Liver (tissue), 9 donors: Measurements from ENCODE around the gene CLCN7. TPM values are rescaled to one million over a fixed set of nuclear protein-coding genes. Genes with fewer than 3 reads are reported as not detected.

Source experiments
- DNase-seq: peaks from one replicate; pipeline ENCODE4 v3.0.0-alpha.2; 2017; ENCODE audit warnings: low spot score
- H3K27ac ChIP-seq, 2 donors: one replicate each; pipeline ENCODE4 v1.7.0; 2013; ENCODE audit warnings: inconsistent platforms in 2 of 2, low read length in 2 of 2, control low read depth in 1 of 2, low read depth in 1 of 2, mild to moderate bottlenecking in 1 of 2
- H3K27me3 ChIP-seq, 4 donors: one replicate each; pipeline versions ENCODE4 v1.6.1 to v1.7.0; 2013; ENCODE audit warnings: low read length in 3 of 4, inconsistent platforms in 1 of 4, mild to moderate bottlenecking in 1 of 4, moderate library complexity in 1 of 4; ENCODE audit not compliant: control insufficient read depth in 4 of 4, insufficient read depth in 4 of 4
- H3K36me3 ChIP-seq, 4 donors: one replicate each; pipeline versions ENCODE4 v1.6.1 to v1.7.0; 2013; ENCODE audit warnings: low read length in 3 of 4, mild to moderate bottlenecking in 3 of 4, low read depth in 1 of 4, moderate library complexity in 1 of 4; ENCODE audit not compliant: control insufficient read depth in 4 of 4, insufficient read depth in 3 of 4
- H3K4me1 ChIP-seq, 4 donors: one replicate each; pipeline versions ENCODE4 v1.6.1 to v1.7.0; 2013; ENCODE audit warnings: low read length in 3 of 4, mild to moderate bottlenecking in 3 of 4, moderate library complexity in 1 of 4; ENCODE audit not compliant: control insufficient read depth in 4 of 4, insufficient read depth in 4 of 4
- H3K4me3 ChIP-seq, 3 donors: one replicate each; pipeline versions ENCODE4 v1.6.1 to v1.7.0; 2013; ENCODE audit warnings: low read length in 3 of 3, control low read depth in 1 of 3, low read depth in 1 of 3, mild to moderate bottlenecking in 1 of 3
- H3K9ac ChIP-seq, 2 donors: one replicate each; pipeline ENCODE4 v1.7.0; 2013; ENCODE audit warnings: low read length in 2 of 2, mild to moderate bottlenecking in 2 of 2, moderate library complexity in 2 of 2, control low read depth in 1 of 2, low read depth in 1 of 2
- H3K9me3 ChIP-seq, 4 donors: one replicate each; pipeline versions ENCODE4 v1.6.1 to v1.7.0; 2013; ENCODE audit warnings: low read length in 3 of 4; ENCODE audit not compliant: control insufficient read depth in 4 of 4
- ATF3 ChIP-seq: IDR thresholded peaks from 2 replicates; pipeline ENCODE4 v1.6.1; 2016; ENCODE audit warnings: antibody characterized with exemption
- EGR1 ChIP-seq, 2 donors: IDR thresholded peaks; 2 replicates each; pipeline ENCODE4 v1.6.1; 2016 to 2018; ENCODE audit warnings: antibody characterized with exemption in 2 of 2, low read depth in 2 of 2
- FOXA1 ChIP-seq: IDR thresholded peaks from 2 replicates; pipeline ENCODE4 v1.6.1; 2016; ENCODE audit warnings: antibody characterized with exemption
- FOXA2 ChIP-seq: IDR thresholded peaks from 2 replicates; pipeline ENCODE4 v1.6.1; 2016; ENCODE audit warnings: antibody characterized with exemption
- GABPA ChIP-seq, 2 donors: IDR thresholded peaks in 1 of 2; conservative IDR thresholded peaks in 1 of 2; 2 replicates each; pipeline ENCODE4 v1.6.1; 2016; ENCODE audit warnings: antibody characterized with exemption in 2 of 2, mild to moderate bottlenecking in 1 of 2, moderate library complexity in 1 of 2
- HNF4A ChIP-seq, 2 donors: conservative IDR thresholded peaks; 2 replicates each; pipeline ENCODE4 v1.6.1; 2016; ENCODE audit warnings: antibody characterized with exemption in 2 of 2, mild to moderate bottlenecking in 2 of 2
- HNF4G ChIP-seq: IDR thresholded peaks from 2 replicates; pipeline ENCODE4 v1.6.1; 2016; ENCODE audit warnings: antibody characterized with exemption
- MAX ChIP-seq: IDR thresholded peaks from 2 replicates; pipeline ENCODE4 v1.6.1; 2016; ENCODE audit warnings: antibody characterized with exemption
- NR2F2 ChIP-seq: IDR thresholded peaks from 2 replicates; pipeline ENCODE4 v1.6.1; 2016; ENCODE audit warnings: antibody characterized with exemption
- RAD21 ChIP-seq, 2 donors: IDR thresholded peaks; 2 replicates each; pipeline ENCODE4 v1.6.1; 2016; ENCODE audit warnings: antibody characterized with exemption in 2 of 2, mild to moderate bottlenecking in 2 of 2
- REST ChIP-seq: IDR thresholded peaks from 2 replicates; pipeline ENCODE4 v1.6.1; 2016; ENCODE audit warnings: antibody characterized with exemption, mild to moderate bottlenecking
- RXRA ChIP-seq, 2 donors: IDR thresholded peaks; 2 replicates each; pipeline ENCODE4 v1.6.1; 2017 to 2018; ENCODE audit warnings: antibody characterized with exemption in 2 of 2, mild to moderate bottlenecking in 1 of 2
- SP1 ChIP-seq: IDR thresholded peaks from 2 replicates; pipeline ENCODE4 v1.6.1; 2018; ENCODE audit warnings: antibody characterized with exemption, mild to moderate bottlenecking
- TAF1 ChIP-seq: conservative IDR thresholded peaks from 2 replicates; pipeline ENCODE4 v1.6.1; 2016; ENCODE audit warnings: antibody characterized with exemption, mild to moderate bottlenecking
- YY1 ChIP-seq: IDR thresholded peaks from 2 replicates; pipeline ENCODE4 v1.6.1; 2016; ENCODE audit warnings: antibody characterized with exemption, mild to moderate bottlenecking
- ZBTB33 ChIP-seq: IDR thresholded peaks from 2 replicates; pipeline ENCODE4 v1.6.1; 2016; ENCODE audit warnings: antibody characterized with exemption
- WGBS: extraction: QIAGEN DNeasy Blood & Tissue Kit; methylation state at CpG from one replicate; pipeline ENCODE4 v1.1.7; 2013; 5-methylcytosine and 5-hydroxymethylcytosine counted together
- polyA plus RNA-seq, 2 donors: library from polyadenylated mRNA; stranded (reverse) in 1 of 2; unstranded in 1 of 2; fragments of 200-250 nt in 1 of 2; fragments of >200 nt in 1 of 2; fragmentation: Nextera tagmentation in 1 of 2; extraction: Ambion mirVana in 1 of 2; gene quantifications; one replicate each; pipeline versions ENCODE4 v1.2.1 to v1.2.3, GENCODE V29; 2013 to 2015
- total RNA-seq, 2 donors: library from RNA; depleted of rRNA; stranded (reverse); fragments of >200 nt; gene quantifications; one replicate each; pipeline ENCODE4 v1.2.3, GENCODE V29; 2014
- donor health status: healthy.
- donor health status: healthy.
- donor health status: healthy.
- donor health status: healthy.
- donor health status: healthy.

Gene CLCN7
- total and polyA plus RNA-seq, 4 donors, result 13.9 to 36.2 (median 30.2) TPM

- H3K36me3 ChIP-seq, result peaks cover 0 to 11% (median 6%) of the 10 kb centered on the region in 4 donors
- WGBS, result 91% methylated on average over 12 of the region's 12 CpGs
- H3K9ac ChIP-seq, result no peak overlapping the region
- DNase-seq, result no peak
- H3K4me1 ChIP-seq, result peaks cover 9 to 22% (median 16%) of the 10 kb centered on the region in 4 donors
- no peaks in the 10 kb centered on the region for H3K27me3 ChIP-seq
- H3K27ac ChIP-seq, result no peak overlapping the region
- no peak for TF ChIP-seq RXRA (IDR thresholded peaks at IDR 0.05)
- no peak for TF ChIP-seq NR2F2
- TF ChIP-seq ZBTB33, result no peak
- TF ChIP-seq GABPA (IDR thresholded peaks at IDR 0.05 in 1 of 2, conservative IDR thresholded peaks at IDR 0.05 in 1 of 2), result no peak
- TF ChIP-seq FOXA1, result no peak
- no peak for TF ChIP-seq SP1
- no peak for TF ChIP-seq HNF4G
- no peak for TF ChIP-seq MAX
- TF ChIP-seq ATF3, result no peak
- TF ChIP-seq YY1, result no peak
- no peaks in the 10 kb centered on the region for H3K9me3 ChIP-seq
- no peak overlapping the region for H3K4me3 ChIP-seq
Observed at GRCh38 chr16:1491327-1491726, 16.5 kb upstream of the CLCN7 start.

- WGBS, result 93% methylated on average over 12 of the region's 12 CpGs
- TF ChIP-seq RAD21 (IDR thresholded peaks at IDR 0.05) (no peak), EGR1 (IDR thresholded peaks at IDR 0.05; ENCODE audit: low read depth in 2 of 2) (no peak), REST (no peak), HNF4A (conservative IDR thresholded peaks at IDR 0.05) (no peak), SP1 (no peak), FOXA2 (no peak), TAF1 (no peak), FOXA1 (no peak), NR2F2 (no peak)
- Histone ChIP-seq H3K4me3 (no peak overlapping the region), H3K36me3 (no peaks in the 10 kb centered on the region), H3K9me3 (no peaks in the 10 kb centered on the region), H3K27me3 (no peaks in the 10 kb centered on the region), H3K27ac (no peak overlapping the region), H3K4me1 (peaks cover 2 to 13% (median 10%) of the 10 kb centered on the region in 4 donors), H3K9ac (no peak overlapping the region)
- DNase-seq, result no peak
Observed at GRCh38 chr16:1489077-1489476, 14.2 kb upstream of the CLCN7 start.
